HepG2 (cell line): Measurements from ENCODE around the gene TIMELESS. TPM values are rescaled to one million over a fixed set of nuclear protein-coding genes. Genes with fewer than 3 reads are reported as not detected.

Experiments
- ARID5B ChIP-seq: IDR thresholded peaks from 2 replicates; pipeline ENCODE4 v1.4.0; 2020; ENCODE audit warnings: mild to moderate bottlenecking, missing genetic modification reagents
- ATF1 ChIP-seq: IDR thresholded peaks from 2 replicates; pipeline ENCODE4 v1.6.1; 2016; ENCODE audit warnings: mild to moderate bottlenecking, control low read depth
- ATF7-NPFF ChIP-seq: sonication (generic); formaldehyde crosslinking; IDR thresholded peaks from 2 replicates; pipeline ENCODE4 v1.8.1; 2023; ENCODE audit warnings: mild to moderate bottlenecking, low read depth, missing genetic modification reagents, moderate library complexity
- ELF4 ChIP-seq: sonication (generic); formaldehyde crosslinking; IDR thresholded peaks from 2 replicates; pipeline ENCODE4 v1.5.0; 2020; ENCODE audit warnings: missing genetic modification reagents, mild to moderate bottlenecking, moderate library complexity, borderline replicate concordance
- EP300 ChIP-seq, 3 experiments: sonication (generic) in 1 of 3; formaldehyde crosslinking in 1 of 3; IDR thresholded peaks; 2 replicates each; pipeline versions ENCODE4 v1.5.1 to v1.6.1; 2011 to 2020; ENCODE audit warnings: low read depth in 2 of 3, low read length in 2 of 3, borderline replicate concordance in 1 of 3, improper control_type of control experiment in 1 of 3, mild to moderate bottlenecking in 1 of 3, missing genetic modification reagents in 1 of 3, moderate library complexity in 1 of 3
- FOXC1 ChIP-seq: sonication (generic); formaldehyde crosslinking; IDR thresholded peaks from 2 replicates; pipeline ENCODE4 v1.8.0; 2022; ENCODE audit warnings: mild to moderate bottlenecking, missing genetic modification reagents, borderline replicate concordance
- IKZF5 ChIP-seq: IDR thresholded peaks from 2 replicates; pipeline ENCODE4 v1.6.1; 2018; ENCODE audit warnings: missing genetic modification reagents, mild to moderate bottlenecking, missing compliant biosample characterization
- KLF6 ChIP-seq: IDR thresholded peaks from 2 replicates; pipeline ENCODE4 v1.8.0; 2016; ENCODE audit warnings: missing biosample characterization, missing genetic modification reagents
- MIER3 ChIP-seq: IDR thresholded peaks from 2 replicates; pipeline ENCODE4 v1.6.1; 2016; ENCODE audit warnings: missing compliant biosample characterization, borderline replicate concordance
- RARG ChIP-seq: sonication (generic); formaldehyde crosslinking; IDR thresholded peaks from 2 replicates; pipeline ENCODE4 v1.4.0; 2020; ENCODE audit warnings: low read depth, mild to moderate bottlenecking, missing genetic modification reagents
- RBM39 ChIP-seq: fragments of 200-400 bp; formaldehyde crosslinking; IDR thresholded peaks from one replicate; pipeline ENCODE4 v1.6.1; 2018; ENCODE audit warnings: antibody characterized with exemption, mild to moderate bottlenecking, low read depth, low read length; ENCODE audit not compliant: poor library complexity, severe bottlenecking
- RFX5 ChIP-seq: IDR thresholded peaks from 2 replicates; pipeline ENCODE4 v1.6.1; 2011; ENCODE audit warnings: low read depth, low read length, improper control_type of control experiment
- ZBTB8A ChIP-seq: sonication (generic); formaldehyde crosslinking; IDR thresholded peaks from 2 replicates; pipeline ENCODE4 v1.4.0; 2020; ENCODE audit warnings: mild to moderate bottlenecking, low read depth, missing genetic modification reagents, borderline replicate concordance
- ZFYVE20 ChIP-seq: sonication (generic); formaldehyde crosslinking; IDR thresholded peaks from 2 replicates; pipeline ENCODE4 v1.8.0; 2023; ENCODE audit warnings: low read depth, mild to moderate bottlenecking, moderate library complexity, missing genetic modification reagents, borderline replicate concordance
- ZNF18 ChIP-seq: sonication (generic); formaldehyde crosslinking; IDR thresholded peaks from 2 replicates; pipeline ENCODE4 v1.8.0; 2022; ENCODE audit warnings: mild to moderate bottlenecking, missing genetic modification reagents; ENCODE audit not compliant: insufficient replicate concordance
- ZNF234 ChIP-seq: sonication (generic); formaldehyde crosslinking; conservative IDR thresholded peaks from 2 replicates; pipeline ENCODE4 v1.5.1; 2020; ENCODE audit warnings: mild to moderate bottlenecking, missing genetic modification reagents
- ZNF569 ChIP-seq: sonication (generic); formaldehyde crosslinking; IDR thresholded peaks from 2 replicates; pipeline ENCODE4 v1.5.0; 2020; ENCODE audit warnings: mild to moderate bottlenecking, missing genetic modification reagents, moderate library complexity, borderline replicate concordance
- ZNF616 ChIP-seq: sonication (generic); formaldehyde crosslinking; IDR thresholded peaks from 2 replicates; pipeline ENCODE4 v1.5.0; 2020; ENCODE audit warnings: low read depth, mild to moderate bottlenecking, missing genetic modification reagents
- ZNF766 ChIP-seq: sonication (generic); formaldehyde crosslinking; IDR thresholded peaks from 2 replicates; pipeline ENCODE4 v1.5.0; 2020; ENCODE audit warnings: missing genetic modification reagents, borderline replicate concordance
- ZNF879 ChIP-seq: sonication (generic); formaldehyde crosslinking; IDR thresholded peaks from 2 replicates; pipeline ENCODE4 v1.8.1; 2023; ENCODE audit warnings: missing genetic modification reagents
- polyA plus RNA-seq, 8 experiments: library from polyadenylated mRNA; depleted of rRNA in 3 of 8; stranded (reverse) in 7 of 8; unstranded in 1 of 8; fragments of >200 nt; fragmentation: Illumina TruSeq in 4 of 8; extraction: Trizol in 4 of 8; gene quantifications; 2 replicates each; pipeline versions ENCODE4 v1.2.1 to v1.2.3, GENCODE V29; 2011 to 2016; ENCODE audit warnings: low read depth in 4 of 8, missing spikeins in 1 of 8, mixed read lengths in 1 of 8; ENCODE audit not compliant: insufficient read depth in 1 of 8
- total RNA-seq, 5 experiments: library from RNA; depleted of rRNA; stranded (reverse); fragments of >200 nt; fragmentation: Illumina TruSeq; extraction: Trizol; gene quantifications; 2 replicates each; pipeline ENCODE4 v1.2.3, GENCODE V29; 2016; ENCODE audit warnings: low read depth in 1 of 5

Gene TIMELESS
- total and polyA plus RNA-seq, 2 of the 13 experiments (the other 11 are each of a cell fraction or from before 2014, with no cell fraction given): 4.0 to 20.3 TPM

- TF ChIP-seq ZNF18: peak; percentile 15
- peak; percentile 78 for TF ChIP-seq FOXC1 (CRISPR knock-in tag)
- TF ChIP-seq ATF1: no peak
- no peak for TF ChIP-seq RARG (CRISPR knock-in tag)
- 0 out of 2 replicates have a peak, but pooled peaks have one; percentile 72 for TF ChIP-seq ZNF616 (CRISPR knock-in tag)
- peak; percentile 64; the same call in 1 of the 2 replicates for TF ChIP-seq ELF4 (CRISPR knock-in tag)
- no peak for TF ChIP-seq ZFYVE20 (CRISPR knock-in tag)
- TF ChIP-seq ZBTB8A (CRISPR knock-in tag): no peak
- TF ChIP-seq RBM39: peak; percentile 56
- TF ChIP-seq ATF7-NPFF (CRISPR knock-in tag): peak; percentile 89
- peak; percentile 42; the same call in 1 of the 2 replicates for TF ChIP-seq ARID5B (CRISPR knock-in tag)
- peak; percentile 73; the same call in 1 of the 2 replicates for TF ChIP-seq IKZF5
- TF ChIP-seq RFX5: no peak
- TF ChIP-seq KLF6: peak; percentile 91
- TF ChIP-seq MIER3: no peak
- TF ChIP-seq ZNF234 (CRISPR knock-in tag): no peak
- TF ChIP-seq EP300 (IDR thresholded peaks at IDR 0.05; ENCODE audit: low read depth in 2 of 2, low read length in 2 of 2): no peak
- peak; percentile 62 for TF ChIP-seq EP300 (CRISPR knock-in tag; IDR thresholded peaks at IDR 0.05; ENCODE audit: borderline replicate concordance)
- TF ChIP-seq ZNF879 (CRISPR knock-in tag): 0 out of 2 replicates have a peak, but pooled peaks have one; percentile 55
- peak; percentile 88 for TF ChIP-seq ZNF766 (CRISPR knock-in tag)
- TF ChIP-seq ZNF569 (CRISPR knock-in tag): no peak
These were observed at the start of gene TIMELESS (continued) for GRCh38 chr12:56448860-56449621.
